K562 (cell line): ENCODE measurements around the gene G6PC3. TPM values are rescaled to one million over a fixed set of nuclear protein-coding genes. Genes with fewer than 3 reads are reported as not detected.

Experiments
- CBFA2T3 ChIP-seq: fragments of 450-650 bp; IDR thresholded peaks from 2 replicates; pipeline ENCODE4 v1.6.1; 2017
- COPS2 ChIP-seq: fragments of 450-650 bp; conservative IDR thresholded peaks from 2 replicates; pipeline ENCODE4 v1.6.1; 2016; ENCODE audit warnings: mild to moderate bottlenecking, moderate library complexity
- CREB1 ChIP-seq, 2 experiments: sonication (generic) in 1 of 2; formaldehyde crosslinking in 1 of 2; IDR thresholded peaks; 2 replicates each; pipeline versions ENCODE4 v1.6.1 to v1.8.0; 2012 to 2022; ENCODE audit warnings: inconsistent platforms in 1 of 2, mild to moderate bottlenecking in 1 of 2, missing genetic modification reagents in 1 of 2, moderate library complexity in 1 of 2
- DEAF1 ChIP-seq: fragments of 450-650 bp; formaldehyde crosslinking; IDR thresholded peaks from 2 replicates; pipeline ENCODE4 v1.4.0; 2020; ENCODE audit warnings: mild to moderate bottlenecking, moderate library complexity
- FOXK1 ChIP-seq: sonication (generic); formaldehyde crosslinking; IDR thresholded peaks from 2 replicates; pipeline ENCODE4 v1.8.0; 2022; ENCODE audit warnings: missing genetic modification reagents, mild to moderate bottlenecking, borderline replicate concordance
- GMEB1 ChIP-seq: fragments of 250-450 bp; sonication (Bioruptor Pico); IDR thresholded peaks from 2 replicates; pipeline ENCODE4 v1.4.0; 2020; ENCODE audit warnings: mild to moderate bottlenecking
- MEF2A ChIP-seq: IDR thresholded peaks from 2 replicates; pipeline ENCODE4 v1.6.1; 2011; ENCODE audit warnings: low read depth, mild to moderate bottlenecking, low read length, moderate library complexity; ENCODE audit not compliant: control insufficient read depth
- MTA2 ChIP-seq: fragments of 450-650 bp; IDR thresholded peaks from 2 replicates; pipeline ENCODE4 v1.6.1; 2016; ENCODE audit warnings: low read depth
- MYC ChIP-seq, 2 experiments: fragments of 250-450 bp in 1 of 2; sonication (Bioruptor Pico) in 1 of 2; IDR thresholded peaks; 2 replicates each; pipeline versions ENCODE4 v1.5.1 to v1.6.1; 2012 to 2021; ENCODE audit warnings: low read depth in 2 of 2, borderline replicate concordance in 1 of 2, improper control_type of control experiment in 1 of 2, low read length in 1 of 2, mild to moderate bottlenecking in 1 of 2, moderate library complexity in 1 of 2
- NRF1 ChIP-seq, 2 experiments: fragments of 450-650 bp; IDR thresholded peaks in 1 of 2; conservative IDR thresholded peaks in 1 of 2; 2 replicates each; pipeline ENCODE4 v1.6.1; 2014; ENCODE audit warnings: mild to moderate bottlenecking in 2 of 2
- POLR2B ChIP-seq: fragments of 450-650 bp; IDR thresholded peaks from 2 replicates; pipeline ENCODE4 v1.6.1; 2018; ENCODE audit warnings: low read depth; ENCODE audit not compliant: partially characterized antibody
- SRSF7 ChIP-seq: fragments of 200-400 bp; formaldehyde crosslinking; optimal IDR thresholded peaks from 2 replicates; pipeline ENCODE3; 2017; ENCODE audit warnings: mild to moderate bottlenecking, low read depth, low read length
- ZNF408 ChIP-seq: fragments of 250-450 bp; sonication (Bioruptor Pico); IDR thresholded peaks from 2 replicates; pipeline ENCODE4 v1.4.0; 2020; ENCODE audit warnings: low read depth, mild to moderate bottlenecking, moderate library complexity
- ZNF830 ChIP-seq: fragments of 250-450 bp; sonication (Bioruptor Pico); IDR thresholded peaks from 2 replicates; pipeline ENCODE4 v1.5.0; 2021; ENCODE audit warnings: mild to moderate bottlenecking
- polyA plus RNA-seq, 8 experiments: library from polyadenylated mRNA; depleted of rRNA in 4 of 8; stranded (reverse) in 5 of 8; unstranded in 3 of 8; fragments of >200 nt; fragmentation: Nextera tagmentation in 2 of 8; fragmentation: Illumina TruSeq in 1 of 8; extraction: Ambion mirVana in 2 of 8; extraction: Trizol in 1 of 8; gene quantifications; 2 replicates each; pipeline versions ENCODE4 v1.2.1 to v1.2.3, GENCODE V29; 2011 to 2014; ENCODE audit warnings: inconsistent platforms in 1 of 8, missing spikeins in 1 of 8
- total RNA-seq, 7 experiments: library from RNA; depleted of rRNA in 6 of 7; stranded (reverse); fragments of >200 nt in 6 of 7; fragmentation: Illumina TruSeq in 2 of 7; extraction: Trizol in 2 of 7; gene quantifications; 2 replicates each; pipeline versions ENCODE4 v1.2.1 to v1.2.3, GENCODE V29; 2011 to 2021; ENCODE audit warnings: low replicate concordance in 1 of 7
- TF ChIP-seq, protein P1 (sequence below): IDR thresholded peaks from 2 replicates; pipeline ENCODE4 v1.6.1; 2011; ENCODE audit warnings: borderline replicate concordance, low read depth, mild to moderate bottlenecking, moderate library complexity, low read length; ENCODE audit not compliant: insufficient read depth, poor library complexity, severe bottlenecking
- TF ChIP-seq, protein P2 (sequence below), 2 experiments: IDR thresholded peaks; 2 replicates each; pipeline ENCODE4 v1.6.1; 2012; ENCODE audit warnings: improper control_type of control experiment in 2 of 2, low read depth in 2 of 2, low read length in 2 of 2, borderline replicate concordance in 1 of 2

G6PC3 gene
- total and polyA plus RNA-seq, 9 of the 15 experiments (the other 6 are each of a cell fraction or from before 2014, with no cell fraction given): 10.4 to 57.8 (median 31.1) TPM

- TF ChIP-seq CREB1 (IDR thresholded peaks at IDR 0.05) (no peak), CREB1 (CRISPR knock-in tag; IDR thresholded peaks at IDR 0.05) (no peak), NRF1 (conservative IDR thresholded peaks at IDR 0.05 in 1 of 2, IDR thresholded peaks at IDR 0.05 in 1 of 2) (0 out of 4 replicates have a peak, but pooled peaks of 1 of the 2 experiments have one; percentile 14), MTA2 (0 out of 2 replicates have a peak, but pooled peaks have one; percentile 26), ZNF830 (CRISPR knock-in tag) (no peak), FOXK1 (no peak), MYC (IDR thresholded peaks at IDR 0.05; ENCODE audit: low read depth, low read length) (peak; percentile 43; the same call in 1 of the 2 replicates), MYC (CRISPR knock-in tag; IDR thresholded peaks at IDR 0.05; ENCODE audit: borderline replicate concordance, low read depth) (no peak), CBFA2T3 (peak; percentile 85), POLR2B (peak; percentile 64), COPS2 (no peak), DEAF1 (CRISPR knock-in tag) (no peak), GMEB1 (CRISPR knock-in tag) (no peak), ZNF408 (CRISPR knock-in tag) (no peak), MEF2A (peak; percentile 91), SRSF7 (no peak)
- TF ChIP-seq, protein P1, sequence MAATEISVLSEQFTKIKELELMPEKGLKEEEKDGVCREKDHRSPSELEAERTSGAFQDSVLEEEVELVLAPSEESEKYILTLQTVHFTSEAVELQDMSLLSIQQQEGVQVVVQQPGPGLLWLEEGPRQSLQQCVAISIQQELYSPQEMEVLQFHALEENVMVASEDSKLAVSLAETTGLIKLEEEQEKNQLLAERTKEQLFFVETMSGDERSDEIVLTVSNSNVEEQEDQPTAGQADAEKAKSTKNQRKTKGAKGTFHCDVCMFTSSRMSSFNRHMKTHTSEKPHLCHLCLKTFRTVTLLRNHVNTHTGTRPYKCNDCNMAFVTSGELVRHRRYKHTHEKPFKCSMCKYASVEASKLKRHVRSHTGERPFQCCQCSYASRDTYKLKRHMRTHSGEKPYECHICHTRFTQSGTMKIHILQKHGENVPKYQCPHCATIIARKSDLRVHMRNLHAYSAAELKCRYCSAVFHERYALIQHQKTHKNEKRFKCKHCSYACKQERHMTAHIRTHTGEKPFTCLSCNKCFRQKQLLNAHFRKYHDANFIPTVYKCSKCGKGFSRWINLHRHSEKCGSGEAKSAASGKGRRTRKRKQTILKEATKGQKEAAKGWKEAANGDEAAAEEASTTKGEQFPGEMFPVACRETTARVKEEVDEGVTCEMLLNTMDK: no peak
- TF ChIP-seq, protein P2, sequence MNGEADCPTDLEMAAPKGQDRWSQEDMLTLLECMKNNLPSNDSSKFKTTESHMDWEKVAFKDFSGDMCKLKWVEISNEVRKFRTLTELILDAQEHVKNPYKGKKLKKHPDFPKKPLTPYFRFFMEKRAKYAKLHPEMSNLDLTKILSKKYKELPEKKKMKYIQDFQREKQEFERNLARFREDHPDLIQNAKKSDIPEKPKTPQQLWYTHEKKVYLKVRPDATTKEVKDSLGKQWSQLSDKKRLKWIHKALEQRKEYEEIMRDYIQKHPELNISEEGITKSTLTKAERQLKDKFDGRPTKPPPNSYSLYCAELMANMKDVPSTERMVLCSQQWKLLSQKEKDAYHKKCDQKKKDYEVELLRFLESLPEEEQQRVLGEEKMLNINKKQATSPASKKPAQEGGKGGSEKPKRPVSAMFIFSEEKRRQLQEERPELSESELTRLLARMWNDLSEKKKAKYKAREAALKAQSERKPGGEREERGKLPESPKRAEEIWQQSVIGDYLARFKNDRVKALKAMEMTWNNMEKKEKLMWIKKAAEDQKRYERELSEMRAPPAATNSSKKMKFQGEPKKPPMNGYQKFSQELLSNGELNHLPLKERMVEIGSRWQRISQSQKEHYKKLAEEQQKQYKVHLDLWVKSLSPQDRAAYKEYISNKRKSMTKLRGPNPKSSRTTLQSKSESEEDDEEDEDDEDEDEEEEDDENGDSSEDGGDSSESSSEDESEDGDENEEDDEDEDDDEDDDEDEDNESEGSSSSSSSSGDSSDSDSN (IDR thresholded peaks at IDR 0.05; ENCODE audit: borderline replicate concordance in 1 of 2, low read depth in 2 of 2, low read length in 2 of 2): peak in 1 of 2 experiments; percentile 61; a peak in 1 of 4 replicates
Measured at GRCh38 chr17:44095647-44096496, 25.3 kb downstream of the G6PC3 start (continued).
